Mesothelial cell of epicardium (in vitro differentiated cells): ENCODE data around the gene PRICKLE1. TPM values are rescaled to one million over a fixed set of nuclear protein-coding genes. Genes with fewer than 3 reads are reported as not detected.

ENCODE experiments used
- DNase-seq, 2 experiments: peaks; one replicate each; pipeline ENCODE4 v3.0.0; 2021; ENCODE audit warnings: low spot score in 2 of 2; ENCODE audit not compliant: unreplicated experiment in 2 of 2
- H3K27ac Mint-ChIP-seq: 2 replicates; pipeline ENCODE4 v1.8.0; 2021; ENCODE audit warnings: mixed read lengths
- H3K27me3 Mint-ChIP-seq: 2 replicates; pipeline ENCODE4 v1.8.0; 2021; ENCODE audit warnings: low read depth, mixed read lengths
- H3K36me3 Mint-ChIP-seq: 2 replicates; pipeline ENCODE4 v1.8.0; 2021; ENCODE audit warnings: mixed read lengths
- H3K4me1 Mint-ChIP-seq: 2 replicates; pipeline ENCODE4 v1.8.0; 2021; ENCODE audit warnings: mixed read lengths
- H3K4me3 Mint-ChIP-seq: 2 replicates; pipeline ENCODE4 v1.8.0; 2021; ENCODE audit warnings: mild to moderate bottlenecking, moderate library complexity, mixed read lengths
- H3K9me3 Mint-ChIP-seq: 2 replicates; pipeline ENCODE4 v1.8.0; 2021; ENCODE audit warnings: mixed read lengths
- total RNA-seq: library from RNA; stranded (reverse); gene quantifications from 3 replicates; pipeline ENCODE4 v1.2.1, GENCODE V29; 2021
- TF ChIP-seq, protein P1 (sequence below): fragments of 200-600 bp; sonication (generic); IDR thresholded peaks from one replicate; pipeline ENCODE4 v1.5.0; 2021; ENCODE audit warnings: antibody characterized with exemption; ENCODE audit not compliant: unreplicated experiment

PRICKLE1 gene
- total RNA-seq, 1 donor from 2014 or later = 79.4 TPM

GRCh38 chr12:42564996-42565395 is 24.6 kb downstream of the PRICKLE1 start:
- DNase-seq = no peak
- TF ChIP-seq, protein P1, sequence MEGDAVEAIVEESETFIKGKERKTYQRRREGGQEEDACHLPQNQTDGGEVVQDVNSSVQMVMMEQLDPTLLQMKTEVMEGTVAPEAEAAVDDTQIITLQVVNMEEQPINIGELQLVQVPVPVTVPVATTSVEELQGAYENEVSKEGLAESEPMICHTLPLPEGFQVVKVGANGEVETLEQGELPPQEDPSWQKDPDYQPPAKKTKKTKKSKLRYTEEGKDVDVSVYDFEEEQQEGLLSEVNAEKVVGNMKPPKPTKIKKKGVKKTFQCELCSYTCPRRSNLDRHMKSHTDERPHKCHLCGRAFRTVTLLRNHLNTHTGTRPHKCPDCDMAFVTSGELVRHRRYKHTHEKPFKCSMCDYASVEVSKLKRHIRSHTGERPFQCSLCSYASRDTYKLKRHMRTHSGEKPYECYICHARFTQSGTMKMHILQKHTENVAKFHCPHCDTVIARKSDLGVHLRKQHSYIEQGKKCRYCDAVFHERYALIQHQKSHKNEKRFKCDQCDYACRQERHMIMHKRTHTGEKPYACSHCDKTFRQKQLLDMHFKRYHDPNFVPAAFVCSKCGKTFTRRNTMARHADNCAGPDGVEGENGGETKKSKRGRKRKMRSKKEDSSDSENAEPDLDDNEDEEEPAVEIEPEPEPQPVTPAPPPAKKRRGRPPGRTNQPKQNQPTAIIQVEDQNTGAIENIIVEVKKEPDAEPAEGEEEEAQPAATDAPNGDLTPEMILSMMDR = no peak
- Mint-ChIP-seq H3K27ac (peak overlapping the region; percentile 17), H3K9me3 (peaks cover 3% of the 10 kb centered on the region), H3K4me1 (peaks cover 30% of the 10 kb centered on the region), H3K4me3 (no peak overlapping the region), H3K27me3 (no peaks in the 10 kb centered on the region), H3K36me3 (peaks cover 7% of the 10 kb centered on the region)

GRCh38 chr12:42564556-42564955 is 25.0 kb downstream of the PRICKLE1 start:
- H3K36me3 Mint-ChIP-seq = peaks cover 7% of the 10 kb centered on the region
- peaks cover 3% of the 10 kb centered on the region for H3K9me3 Mint-ChIP-seq
- no peak for DNase-seq
- no peaks in the 10 kb centered on the region for H3K27me3 Mint-ChIP-seq
- peaks cover 25% of the 10 kb centered on the region for H3K4me1 Mint-ChIP-seq
- no peak overlapping the region for H3K4me3 Mint-ChIP-seq
- TF ChIP-seq, protein P1 = no peak
- H3K27ac Mint-ChIP-seq = peak overlapping the region; percentile 16

DNA sequence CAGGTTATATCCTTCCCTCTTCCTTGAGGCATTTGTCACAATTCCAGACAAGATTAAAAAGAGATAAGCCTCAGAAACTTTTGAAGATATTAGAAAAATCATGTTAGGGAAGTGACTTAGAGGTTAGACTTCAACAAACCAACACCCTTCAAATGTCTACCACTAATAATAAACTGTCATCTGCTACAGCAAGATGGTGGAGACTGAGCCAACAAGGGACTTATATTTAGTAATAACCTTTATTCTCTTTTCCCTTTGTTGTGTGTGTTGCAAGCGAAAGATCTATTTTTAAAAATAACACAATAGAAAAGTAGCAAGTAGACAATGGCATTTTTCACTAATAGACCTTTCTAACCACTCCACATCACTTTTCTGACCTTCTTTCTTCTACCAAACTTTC is 28.6 kb downstream of the PRICKLE1 start:
- H3K27me3 Mint-ChIP-seq = no peaks in the 10 kb centered on the region
- H3K9me3 Mint-ChIP-seq = no peaks in the 10 kb centered on the region
- H3K27ac Mint-ChIP-seq = peak overlapping the region; percentile 2
- H3K36me3 Mint-ChIP-seq = peaks cover 4% of the 10 kb centered on the region
- TF ChIP-seq, protein P1 = no peak
- H3K4me3 Mint-ChIP-seq = no peak overlapping the region
- peaks cover 34% of the 10 kb centered on the region for H3K4me1 Mint-ChIP-seq
- DNase-seq = no peak

DNA sequence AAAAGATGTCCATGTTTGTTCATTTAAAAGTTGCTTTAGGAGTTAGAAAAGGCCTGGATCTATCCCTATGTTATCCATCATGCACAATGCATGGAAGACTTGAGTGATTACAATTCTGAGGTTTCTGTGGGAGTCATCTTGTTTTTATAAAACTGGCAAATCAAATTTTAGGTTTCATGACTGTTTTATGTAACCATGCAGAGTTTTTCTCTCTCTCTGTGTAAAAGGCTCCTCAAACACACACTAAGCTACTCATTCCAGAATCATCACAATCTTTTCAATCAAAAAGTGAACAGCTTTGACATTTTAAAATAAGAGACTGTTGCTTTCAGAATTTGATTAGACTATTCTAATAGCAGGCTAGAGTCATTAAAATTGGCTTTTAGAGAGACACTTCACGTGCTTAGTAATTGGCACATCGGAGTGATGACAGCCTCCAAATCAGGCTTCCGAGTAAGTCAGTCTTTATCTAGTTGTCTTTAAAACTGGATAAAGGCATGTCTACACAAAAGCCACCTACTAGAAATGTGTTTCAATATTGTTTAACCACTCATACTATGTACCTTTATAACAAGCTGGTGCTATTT is 31.9 kb downstream of the PRICKLE1 start:
- H3K4me3 Mint-ChIP-seq = no peak overlapping the region
- H3K9me3 Mint-ChIP-seq = no peaks in the 10 kb centered on the region
- peaks cover 6% of the 10 kb centered on the region for H3K36me3 Mint-ChIP-seq
- no peak for DNase-seq
- peak overlapping the region; percentile 23 for H3K27ac Mint-ChIP-seq
- peaks cover 23% of the 10 kb centered on the region for H3K4me1 Mint-ChIP-seq
- H3K27me3 Mint-ChIP-seq = no peaks in the 10 kb centered on the region
- TF ChIP-seq, protein P1 = no peak

DNA sequence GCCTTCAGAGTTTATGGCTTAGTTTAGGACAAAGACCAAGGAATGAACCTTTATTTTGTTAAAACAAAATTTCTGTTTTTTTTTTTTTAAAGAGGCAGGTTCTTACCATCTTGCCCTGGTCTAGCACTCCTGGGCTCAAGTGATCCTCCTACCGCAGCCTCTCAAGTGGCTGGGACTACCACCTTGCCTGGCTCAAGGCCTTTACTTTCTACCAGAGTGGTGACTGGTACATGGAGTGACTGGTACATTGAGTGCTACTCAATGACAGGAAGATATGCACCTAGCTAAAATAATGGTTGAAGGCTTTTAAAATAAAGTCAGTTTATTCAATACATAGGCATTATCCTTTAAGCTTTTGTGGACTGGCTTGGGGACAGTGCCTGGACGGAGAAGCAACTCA is 32.6 kb downstream of the PRICKLE1 start:
- H3K4me1 Mint-ChIP-seq = peaks cover 23% of the 10 kb centered on the region
- H3K36me3 Mint-ChIP-seq = peaks cover 4% of the 10 kb centered on the region
- no peaks in the 10 kb centered on the region for H3K27me3 Mint-ChIP-seq
- H3K27ac Mint-ChIP-seq = no peak overlapping the region
- H3K9me3 Mint-ChIP-seq = no peaks in the 10 kb centered on the region
- TF ChIP-seq, protein P1 = no peak
- H3K4me3 Mint-ChIP-seq = no peak overlapping the region
- DNase-seq = no peak

- Mint-ChIP-seq H3K9me3 (no peaks in the 10 kb centered on the region), H3K4me3 (no peak overlapping the region), H3K36me3 (peaks cover 14% of the 10 kb centered on the region), H3K27ac (no peak overlapping the region), H3K27me3 (no peaks in the 10 kb centered on the region), H3K4me1 (peaks cover 16% of the 10 kb centered on the region)
- no peak for DNase-seq
- TF ChIP-seq, protein P1 = no peak
Observed at GRCh38 chr12:42552822-42553221, 36.7 kb downstream of the PRICKLE1 start.
